Adrenal gland (tissue), 12 donors: ENCODE data around the gene INTS3. TPM values are rescaled to one million over a fixed set of nuclear protein-coding genes. Genes with fewer than 3 reads are reported as not detected.

ENCODE experiments used
- DNase-seq, 7 donors: peaks; one replicate each; pipeline ENCODE4 v3.0.0-alpha.2; 2019 to 2020
- H3K27ac ChIP-seq, 5 donors: fragments of 200-600 bp; sonication (generic) in 4 of 5; 1 replicate in 3 of 5; 2 replicates in 2 of 5; pipeline versions ENCODE4 v1.5.1 to v1.8.0; 2016 to 2020; ENCODE audit warnings: mild to moderate bottlenecking in 1 of 5
- H3K27me3 ChIP-seq: fragments of 200-600 bp; 2 replicates; pipeline ENCODE4 v1.8.0; 2021
- H3K36me3 ChIP-seq, 2 donors: fragments of 200-600 bp; replicated peaks in 1 of 2; 1 replicate in 1 of 2; 2 replicates in 1 of 2; pipeline versions ENCODE4 v1.5.1 to v1.8.0; 2018 to 2022
- H3K4me1 ChIP-seq, 2 donors: fragments of 200-600 bp; replicated peaks in 1 of 2; 1 replicate in 1 of 2; 2 replicates in 1 of 2; pipeline versions ENCODE4 v1.5.1 to v1.8.0; 2018 to 2021
- H3K4me3 ChIP-seq, 4 donors: fragments of 200-600 bp; sonication (generic) in 3 of 4; one replicate each; pipeline ENCODE4 v1.5.1; 2016 to 2018
- H3K9me3 ChIP-seq, 3 donors: fragments of 200-600 bp; sonication (generic) in 1 of 3; replicated peaks in 1 of 3; 1 replicate in 2 of 3; 2 replicates in 1 of 3; pipeline versions ENCODE4 v1.5.1 to v1.8.0; 2016 to 2021
- CTCF ChIP-seq, 6 experiments: fragments of 450-650 bp in 4 of 6; fragments of 200-600 bp in 2 of 6; sonication (generic) in 1 of 6; IDR thresholded peaks; 1 replicate in 5 of 6; 2 replicates in 1 of 6; pipeline versions ENCODE4 v1.5.1 to v1.8.0; 2016 to 2021; ENCODE audit warnings: antibody characterized with exemption in 6 of 6, mild to moderate bottlenecking in 2 of 6, moderate library complexity in 1 of 6
- POLR2A ChIP-seq, 2 donors: fragments of 450-650 bp; IDR thresholded peaks; one replicate each; pipeline ENCODE4 v1.6.1; 2017; ENCODE audit warnings: antibody characterized with exemption in 2 of 2, mild to moderate bottlenecking in 2 of 2, moderate library complexity in 1 of 2
- whole genome bisulfite sequencing, 4 donors: extraction: QIAGEN DNeasy Blood & Tissue Kit in 2 of 4; methylation state at CpG; one replicate each; pipeline versions ENCODE4 v1.1.5 to v1.1.7; 2013 to 2017; 5-methylcytosine and 5-hydroxymethylcytosine counted together
- intact Hi-C, 2 donors: fragments of 100-400 bp; cut with DNase I; formaldehyde crosslinking; loops; one replicate each; pipeline versions ENCODE4 v1.14.1 to v1.15.0; 2022 to 2023
- polyA plus RNA-seq, 3 donors: library from polyadenylated mRNA; stranded (reverse); fragments of 200-250 nt in 2 of 3; fragments of 350-450 nt in 1 of 3; fragmentation: Illumina TruSeq in 1 of 3; extraction: RNeasy Lipid Tissue Mini Kit (QIAGEN cat#74804) in 1 of 3; gene quantifications; one replicate each; pipeline ENCODE4 v1.2.3, GENCODE V29; 2013 to 2014
- total RNA-seq, 9 donors: library from RNA; depleted of rRNA in 4 of 9; stranded (reverse); fragments of >200 nt in 4 of 9; fragments of 120-200 nt in 1 of 9; fragmentation: NEBNext Ultra II Directional in 1 of 9; extraction: Animal tissue kit (Norgen Biotek cat#: 25700) in 1 of 9; gene quantifications; one replicate each; pipeline versions ENCODE4 v1.1.0 to v1.2.4, GENCODE V29; 2013 to 2023
- donor health status: healthy with polysubstance abuse.
- donor health status: Bipolar disorder and iron deficiency.
- donor health status: DM: yes; HTN: yes; CAD: no.
- donor health status: DM: no; HTN: no; CAD: no.
- donor health status: DM: no; HTN: no; CAD: no.
- donor health status: DM: yes; HTN: yes; CAD: no.

The INTS3 gene
- total and polyA plus RNA-seq, 12 donors, result 40.7 to 148 (median 61.2) TPM

- intact Hi-C loops, result no loop called here
- Histone ChIP-seq H3K4me1 (peaks cover 14 to 21% of the 10 kb centered on the region in 2 donors), H3K36me3 (peaks cover 0 to 75% of the 10 kb centered on the region in 2 donors), H3K27ac (no peak overlapping the region), H3K4me3 (no peak overlapping the region), H3K27me3 (no peaks in the 10 kb centered on the region), H3K9me3 (no peaks in the 10 kb centered on the region)
- TF ChIP-seq POLR2A (IDR thresholded peaks at IDR 0.05) (no peak), CTCF (IDR thresholded peaks at IDR 0.05) (no peak)
- 79 to 94% (median 91%) methylated on average over 8 to 13 of the region's 13 CpGs for WGBS, 4 donors
- no peak for DNase-seq
These were observed 18.3 kb downstream of the INTS3 start for GRCh38 chr1:153746174-153746573.

- no peaks in the 10 kb centered on the region for H3K27me3 ChIP-seq
- DNase-seq, result no peak
- H3K27ac ChIP-seq, result peak overlapping the region in 1 of 5 donors; percentile 43
- peaks cover 8 to 12% of the 10 kb centered on the region in 2 donors for H3K4me1 ChIP-seq
- H3K9me3 ChIP-seq, result no peaks in the 10 kb centered on the region
- intact Hi-C loops, result loop anchor here in 1 of 2 donors (2.0 kb wide), 1 partner anchor 70 kb away; the partner anchor contains the start of gene NPR1
- WGBS, 4 donors, result 51 to 76% (median 62%) methylated on average over 2 of the region's 2 CpGs
- TF ChIP-seq CTCF (IDR thresholded peaks at IDR 0.05), result no peak
- TF ChIP-seq POLR2A (IDR thresholded peaks at IDR 0.05), result no peak
- peaks cover 0 to 84% of the 10 kb centered on the region in 2 donors for H3K36me3 ChIP-seq
- no peak overlapping the region for H3K4me3 ChIP-seq
These were observed 21.1 kb downstream of the INTS3 start for GRCh38 chr1:153748903-153749302.

GRCh38 chr1:153749408-153750005 lies 21.7 kb downstream of the INTS3 start:
- Histone ChIP-seq H3K4me1 (peaks cover 8 to 12% of the 10 kb centered on the region in 2 donors), H3K27me3 (no peaks in the 10 kb centered on the region), H3K4me3 (no peak overlapping the region), H3K27ac (peak overlapping the region in 3 of 5 donors; percentile 19 to 43 (median 35)), H3K9me3 (no peaks in the 10 kb centered on the region), H3K36me3 (peaks cover 0 to 85% of the 10 kb centered on the region in 2 donors)
- intact Hi-C loops, result loop anchor here (2.0 to 5.0 kb wide), 2 partner anchors 67 to 71 kb away; partner anchors contain the start of gene NPR1 (in 1 of the 2)
- peak; percentile 86 to 96 (median 89) for DNase-seq
- WGBS, 4 donors, result 41 to 53% (median 43%) methylated on average over 5 to 6 of the region's 6 CpGs
- TF ChIP-seq POLR2A (IDR thresholded peaks at IDR 0.05) (peak in 1 of 2 donors; percentile 15), CTCF (IDR thresholded peaks at IDR 0.05) (peak; percentile 79 to 97 (median 94))

GRCh38 chr1:153750026-153750995 lies 22.5 kb downstream of the INTS3 start:
- no peak for DNase-seq
- Histone ChIP-seq H3K9me3 (no peaks in the 10 kb centered on the region), H3K36me3 (peaks cover 0 to 85% of the 10 kb centered on the region in 2 donors), H3K4me1 (peaks cover 8 to 12% of the 10 kb centered on the region in 2 donors), H3K27me3 (no peaks in the 10 kb centered on the region), H3K27ac (peak overlapping the region in 3 of 5 donors; percentile 35 to 56 (median 43)), H3K4me3 (no peak overlapping the region)
- intact Hi-C loops, result loop anchor here in 1 of 2 donors (5.0 kb wide), 1 partner anchor 68 kb away; no protein-coding TSS in a partner anchor
- WGBS, 4 donors, result 48 to 63% (median 55%) methylated on average over 6 of the region's 6 CpGs
- TF ChIP-seq CTCF (IDR thresholded peaks at IDR 0.05) (no peak), POLR2A (IDR thresholded peaks at IDR 0.05) (no peak)
